GM12892 (cell line): ENCODE measurements around the gene SLC4A7.

ENCODE experiments used
- POLR2A ChIP-seq: IDR thresholded peaks from 2 replicates; pipeline ENCODE4 v1.6.1; 2011; ENCODE audit warnings: low read depth, low read length, control low read depth
- POLR2AphosphoS5 ChIP-seq: IDR thresholded peaks from 2 replicates; pipeline ENCODE4 v1.6.1; 2011; ENCODE audit warnings: low read depth, low read length, control low read depth
- TAF1 ChIP-seq: IDR thresholded peaks from 2 replicates; pipeline ENCODE4 v1.6.1; 2011; ENCODE audit warnings: low read depth, mild to moderate bottlenecking, control low read depth, low read length, borderline replicate concordance

GRCh38 chr3:27422617-27423016 is 61.6 kb downstream of the SLC4A7 start:
- TF ChIP-seq POLR2A = no peak
- TF ChIP-seq POLR2AphosphoS5 = no peak
- TF ChIP-seq TAF1 = no peak
